GM18870 (cell line): ENCODE measurements around the gene CD36.
A peak's percentile ranks its signal among the peaks of the same experiment; 100 is the strongest.

Experiments used
- ATAC-seq: cut with Tn5 transposase; IDR thresholded peaks from one replicate; pipeline ENCODE4 v1.9.1; 2021; ENCODE audit warnings: moderate library complexity; ENCODE audit not compliant: unreplicated experiment

CD36 gene

GRCh38 chr7:80637911-80638765, at the start of gene CD36:
TSS of gene CD36 (plus strand) at chr7:80638642. CDS start at chr7:80646741, 8,099 bp downstream.
- peak; percentile 90 for ATAC-seq

- ATAC-seq: no peak
Measured at GRCh38 chr7:80589631-80590030, 48.8 kb upstream of the CD36 start.

- no peak for ATAC-seq
Measured at GRCh38 chr7:80591654-80592053, 46.8 kb upstream of the CD36 start.

- no peak for ATAC-seq
Measured at GRCh38 chr7:80593869-80594586, 44.4 kb upstream of the CD36 start.

- ATAC-seq: no peak
Measured at GRCh38 chr7:80596933-80597517, 41.4 kb upstream of the CD36 start.

GRCh38 chr7:80597875-80598274, 40.6 kb upstream of the CD36 start:
- ATAC-seq: no peak

GRCh38 chr7:80600046-80600445, 38.4 kb upstream of the CD36 start:
- no peak for ATAC-seq

GRCh38 chr7:80601999-80602398, 36.4 kb upstream of the CD36 start:
- ATAC-seq: no peak

- ATAC-seq: no peak
Measured at GRCh38 chr7:80603940-80604339, 34.5 kb upstream of the CD36 start.

- no peak for ATAC-seq
Measured at GRCh38 chr7:80604436-80604835, 34.0 kb upstream of the CD36 start.

GRCh38 chr7:80607136-80607535, 31.3 kb upstream of the CD36 start:
- ATAC-seq: no peak

- no peak for ATAC-seq
Measured at GRCh38 chr7:80608336-80608735, 30.1 kb upstream of the CD36 start.

GRCh38 chr7:80609751-80610150, 28.7 kb upstream of the CD36 start:
- no peak for ATAC-seq

GRCh38 chr7:80611353-80611752, 27.1 kb upstream of the CD36 start:
- ATAC-seq: no peak

- ATAC-seq: no peak
Measured at GRCh38 chr7:80611779-80612178, 26.7 kb upstream of the CD36 start.

- no peak for ATAC-seq
Measured at GRCh38 chr7:80612880-80613279, 25.6 kb upstream of the CD36 start.

- ATAC-seq: no peak
Measured at GRCh38 chr7:80613519-80613918, 24.9 kb upstream of the CD36 start.

- ATAC-seq: no peak
Measured at GRCh38 chr7:80614851-80615271, 23.6 kb upstream of the CD36 start.

GRCh38 chr7:80618096-80618495, 20.3 kb upstream of the CD36 start:
- no peak for ATAC-seq

- ATAC-seq: no peak
Measured at GRCh38 chr7:80619741-80620140, 18.7 kb upstream of the CD36 start.

GRCh38 chr7:80622541-80622940, 15.9 kb upstream of the CD36 start:
- ATAC-seq: no peak
